Peyer's patch (tissue), 4 donors: ENCODE data around the gene ATP5F1E. TPM values are rescaled to one million over a fixed set of nuclear protein-coding genes. Genes with fewer than 3 reads are reported as not detected.
A peak's percentile ranks its signal among the peaks of the same experiment; 100 is the strongest.

Source experiments
- DNase-seq, 3 donors: peaks; one replicate each; pipeline ENCODE4 v3.0.0-alpha.2; 2017 to 2019
- H3K27ac ChIP-seq, 4 donors: fragments of 200-600 bp; sonication (generic); one replicate each; pipeline ENCODE4 v1.5.1; 2016 to 2019
- H3K27me3 ChIP-seq, 2 donors: fragments of 200-600 bp; sonication (generic); one replicate each; pipeline ENCODE4 v1.5.1; 2019
- H3K36me3 ChIP-seq, 3 donors: fragments of 200-600 bp; sonication (generic); one replicate each; pipeline ENCODE4 v1.5.1; 2016 to 2019
- H3K4me1 ChIP-seq, 4 donors: fragments of 200-600 bp; sonication (generic); one replicate each; pipeline ENCODE4 v1.5.1; 2016 to 2019
- H3K4me3 ChIP-seq, 4 donors: fragments of 200-600 bp; sonication (generic); 1 replicate in 3 of 4; 2 replicates in 1 of 4; pipeline ENCODE4 v1.5.1; 2016 to 2019; ENCODE audit warnings: mild to moderate bottlenecking in 1 of 4
- H3K9me3 ChIP-seq, 4 donors: fragments of 200-600 bp; sonication (generic); one replicate each; pipeline ENCODE4 v1.5.1; 2016 to 2019; ENCODE audit warnings: mild to moderate bottlenecking in 1 of 4
- CTCF ChIP-seq, 6 experiments: fragments of 450-650 bp in 4 of 6; fragments of 200-600 bp in 2 of 6; sonication (generic) in 1 of 6; IDR thresholded peaks; one replicate each; pipeline ENCODE4 v1.5.1; 2017 to 2019; ENCODE audit warnings: antibody characterized with exemption in 6 of 6, mild to moderate bottlenecking in 3 of 6, moderate library complexity in 1 of 6
- POLR2A ChIP-seq, 2 donors: fragments of 450-650 bp; IDR thresholded peaks; one replicate each; pipeline ENCODE4 v1.5.1; 2017; ENCODE audit warnings: antibody characterized with exemption in 2 of 2, mild to moderate bottlenecking in 2 of 2, moderate library complexity in 2 of 2
- total RNA-seq, 4 donors: library from RNA; depleted of rRNA; stranded (reverse); fragments of >200 nt; gene quantifications; one replicate each; pipeline ENCODE4 v1.1.0, GENCODE V29; 2016

ATP5F1E gene
- total RNA-seq, 4 donors from 2014 or later: 20.6 to 34.0 (median 26.8) TPM

GRCh38 chr20:58991715-58992114 is 40.4 kb downstream of the ATP5F1E start:
- Histone ChIP-seq H3K27ac (no peak overlapping the region), H3K9me3 (no peaks in the 10 kb centered on the region), H3K4me3 (no peak overlapping the region), H3K27me3 (no peaks in the 10 kb centered on the region), H3K4me1 (no peaks in the 10 kb centered on the region), H3K36me3 (peaks cover 0 to 96% (median 0%) of the 10 kb centered on the region in 3 donors)
- TF ChIP-seq POLR2A (IDR thresholded peaks at IDR 0.05) (no peak), CTCF (IDR thresholded peaks at IDR 0.05) (no peak)
- DNase-seq: peak in 1 of 3 donors; percentile 26

- DNase-seq: peak in 1 of 3 donors; percentile 43
- Histone ChIP-seq H3K4me3 (no peak overlapping the region), H3K27me3 (no peaks in the 10 kb centered on the region), H3K36me3 (peaks cover 0 to 94% (median 0%) of the 10 kb centered on the region in 3 donors), H3K27ac (no peak overlapping the region), H3K9me3 (no peaks in the 10 kb centered on the region), H3K4me1 (no peaks in the 10 kb centered on the region)
- TF ChIP-seq POLR2A (IDR thresholded peaks at IDR 0.05): no peak
These were observed 41.3 kb downstream of the ATP5F1E start for GRCh38 chr20:58990651-58991445.

- Histone ChIP-seq H3K4me3 (no peak overlapping the region), H3K4me1 (peaks cover 0 to 12% (median 0%) of the 10 kb centered on the region in 4 donors), H3K27me3 (no peaks in the 10 kb centered on the region), H3K27ac (no peak overlapping the region), H3K9me3 (no peaks in the 10 kb centered on the region), H3K36me3 (peaks cover 0 to 78% (median 0%) of the 10 kb centered on the region in 3 donors)
- DNase-seq: peak in 1 of 3 donors; percentile 32
- no peak for TF ChIP-seq CTCF (IDR thresholded peaks at IDR 0.05)
- no peak for TF ChIP-seq POLR2A (IDR thresholded peaks at IDR 0.05)
These were observed 42.9 kb downstream of the ATP5F1E start for GRCh38 chr20:58989196-58989595.

- no peak for DNase-seq
- no peak for TF ChIP-seq CTCF (IDR thresholded peaks at IDR 0.05)
- TF ChIP-seq POLR2A (IDR thresholded peaks at IDR 0.05): no peak
- peaks cover 0 to 71% (median 0%) of the 10 kb centered on the region in 3 donors for H3K36me3 ChIP-seq
- H3K27ac ChIP-seq: no peak overlapping the region
- H3K4me3 ChIP-seq: no peak overlapping the region
- H3K27me3 ChIP-seq: no peaks in the 10 kb centered on the region
- H3K9me3 ChIP-seq: no peaks in the 10 kb centered on the region
- peaks cover 0 to 19% (median under 1%) of the 10 kb centered on the region in 4 donors for H3K4me1 ChIP-seq
These were observed 43.6 kb downstream of the ATP5F1E start for GRCh38 chr20:58988565-58988882.

- peak in 2 of 3 donors; percentile 7 to 28 for DNase-seq
- H3K27me3 ChIP-seq: no peaks in the 10 kb centered on the region
- H3K4me1 ChIP-seq: peaks cover 0 to 21% (median 2%) of the 10 kb centered on the region in 4 donors
- H3K9me3 ChIP-seq: no peaks in the 10 kb centered on the region
- H3K4me3 ChIP-seq: no peak overlapping the region
- H3K36me3 ChIP-seq: peaks cover 0 to 66% (median 0%) of the 10 kb centered on the region in 3 donors
- H3K27ac ChIP-seq: no peak overlapping the region
- TF ChIP-seq POLR2A (IDR thresholded peaks at IDR 0.05) (no peak), CTCF (IDR thresholded peaks at IDR 0.05) (no peak)
These were observed 44.2 kb downstream of the ATP5F1E start for GRCh38 chr20:58987790-58988564.
